Fibroblast of lung (primary cell): Measurements from ENCODE around the gene MEDAG.

Experiments
- EZH2 ChIP-seq: IDR thresholded peaks from 2 replicates; pipeline ENCODE4 v1.5.1; 2012; ENCODE audit warnings: low read length, control low read depth, mild to moderate bottlenecking; ENCODE audit errors: missing control alignments
- TF ChIP-seq, protein P1 (sequence below), 2 donors: IDR thresholded peaks in 1 of 2; conservative IDR thresholded peaks in 1 of 2; 1 replicate in 1 of 2; 2 replicates in 1 of 2; pipeline ENCODE4 v1.5.1; 2011 to 2012; ENCODE audit warnings: low read length in 2 of 2, control low read depth in 1 of 2, inconsistent platforms in 1 of 2, low read depth in 1 of 2, mild to moderate bottlenecking in 1 of 2

- TF ChIP-seq, protein P1, sequence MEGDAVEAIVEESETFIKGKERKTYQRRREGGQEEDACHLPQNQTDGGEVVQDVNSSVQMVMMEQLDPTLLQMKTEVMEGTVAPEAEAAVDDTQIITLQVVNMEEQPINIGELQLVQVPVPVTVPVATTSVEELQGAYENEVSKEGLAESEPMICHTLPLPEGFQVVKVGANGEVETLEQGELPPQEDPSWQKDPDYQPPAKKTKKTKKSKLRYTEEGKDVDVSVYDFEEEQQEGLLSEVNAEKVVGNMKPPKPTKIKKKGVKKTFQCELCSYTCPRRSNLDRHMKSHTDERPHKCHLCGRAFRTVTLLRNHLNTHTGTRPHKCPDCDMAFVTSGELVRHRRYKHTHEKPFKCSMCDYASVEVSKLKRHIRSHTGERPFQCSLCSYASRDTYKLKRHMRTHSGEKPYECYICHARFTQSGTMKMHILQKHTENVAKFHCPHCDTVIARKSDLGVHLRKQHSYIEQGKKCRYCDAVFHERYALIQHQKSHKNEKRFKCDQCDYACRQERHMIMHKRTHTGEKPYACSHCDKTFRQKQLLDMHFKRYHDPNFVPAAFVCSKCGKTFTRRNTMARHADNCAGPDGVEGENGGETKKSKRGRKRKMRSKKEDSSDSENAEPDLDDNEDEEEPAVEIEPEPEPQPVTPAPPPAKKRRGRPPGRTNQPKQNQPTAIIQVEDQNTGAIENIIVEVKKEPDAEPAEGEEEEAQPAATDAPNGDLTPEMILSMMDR (conservative IDR thresholded peaks at IDR 0.05 in 1 of 2, IDR thresholded peaks at IDR 0.05 in 1 of 2; ENCODE audit: low read depth in 1 of 2, low read length in 2 of 2): no peak
- TF ChIP-seq EZH2: no peak
Measured at GRCh38 chr13:30934381-30934780, 28.3 kb downstream of the MEDAG start.
